ENCODE results near the gene CDH4.

CDH4 gene

DNA sequence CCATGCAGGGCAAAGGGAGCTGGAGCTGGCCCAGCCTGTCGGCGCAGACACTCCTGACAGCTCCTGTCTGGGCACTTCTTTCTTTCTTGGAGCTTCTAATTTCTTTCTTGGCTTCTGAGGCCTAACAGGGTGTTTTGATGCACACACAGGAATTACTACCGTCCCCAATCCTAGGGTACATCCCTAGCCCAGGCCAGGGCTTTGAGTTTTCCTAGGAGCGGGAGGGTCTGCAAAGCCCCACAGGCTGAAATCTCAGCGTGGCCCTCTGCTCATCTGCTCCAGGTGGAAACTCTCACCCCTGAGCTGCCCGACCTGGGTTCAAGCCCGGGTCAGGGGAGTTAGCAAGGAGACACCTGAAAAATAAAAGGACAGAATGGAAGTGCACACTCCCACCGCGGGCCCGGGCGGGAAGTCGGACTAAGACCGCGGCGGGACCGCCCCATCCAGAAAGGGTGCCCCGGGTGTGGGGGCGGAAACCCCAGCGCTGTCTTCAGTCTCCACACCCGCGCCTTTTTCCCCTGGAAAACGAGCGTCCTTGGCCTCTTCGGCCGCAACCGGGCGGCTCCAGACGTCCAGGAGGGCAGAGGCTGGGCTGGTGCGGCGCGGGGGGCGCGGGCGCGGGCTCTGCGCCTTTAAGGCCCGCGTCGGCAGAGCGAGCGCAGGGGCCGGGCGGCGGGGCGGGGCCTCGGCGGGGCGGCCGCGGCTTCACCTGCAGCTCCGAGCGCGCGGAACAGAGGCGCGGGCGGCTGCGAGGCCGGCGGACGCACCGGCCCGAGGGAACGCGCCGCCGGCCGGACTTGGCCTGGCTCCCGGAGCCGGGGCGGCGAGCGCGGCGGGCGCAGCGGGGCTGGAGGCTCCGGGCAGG, at the start of gene CDH4:
TSS of gene CDH4 (plus strand) at position 733 of the 865 bp plus-strand sequence.
- no peak within 1 kb of the TSS for H3K27ac ChIP-seq
- peak within 1 kb of the TSS in 4 of 7 experiments; percentile 12 to 35 (median 16) for H3K4me3 ChIP-seq

DNA sequence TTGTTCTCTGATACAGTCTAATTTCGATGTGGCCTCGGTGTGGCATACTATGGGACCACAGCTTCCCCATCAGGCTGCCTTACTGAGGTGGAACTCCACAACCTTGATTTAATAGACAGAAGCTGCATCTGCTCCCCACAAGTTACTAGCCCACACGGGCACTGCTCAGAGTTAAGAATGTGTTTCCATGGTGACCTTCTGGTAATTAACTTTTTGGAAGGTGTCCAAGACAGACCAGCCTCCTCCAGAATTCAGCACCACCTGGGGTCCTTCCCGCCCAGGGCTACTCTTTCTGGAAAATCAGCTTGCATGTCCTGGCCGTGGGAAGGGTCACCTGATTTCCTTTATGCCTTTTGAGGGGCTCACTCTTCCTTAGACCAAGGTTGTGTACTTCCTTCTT, 48.7 kb upstream of the CDH4 start:
- Histone ChIP-seq H3K27ac (no peak overlapping the region), H3K4me3 (no peak overlapping the region)

DNA sequence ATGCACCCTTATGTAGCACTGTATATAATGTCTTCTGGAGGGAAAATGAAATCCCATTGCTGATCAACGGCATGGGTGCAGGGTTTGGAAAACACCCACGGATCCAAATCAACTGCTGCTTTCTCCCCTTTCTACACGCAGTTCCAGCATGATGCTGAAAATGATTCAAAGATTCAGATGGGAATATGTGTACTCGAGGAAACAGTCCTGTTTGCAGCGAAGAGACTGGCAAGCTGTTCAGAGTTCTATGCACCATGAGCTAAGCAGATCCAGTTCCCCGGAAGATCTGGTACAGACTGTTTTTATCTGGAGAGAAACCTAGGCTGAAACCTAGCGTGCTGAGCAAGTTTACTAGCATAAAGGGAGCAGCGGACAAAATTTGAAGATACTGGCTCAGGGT, 47.9 kb upstream of the CDH4 start:
- Histone ChIP-seq H3K4me3 (no peak overlapping the region), H3K27ac (no peak overlapping the region)

DNA sequence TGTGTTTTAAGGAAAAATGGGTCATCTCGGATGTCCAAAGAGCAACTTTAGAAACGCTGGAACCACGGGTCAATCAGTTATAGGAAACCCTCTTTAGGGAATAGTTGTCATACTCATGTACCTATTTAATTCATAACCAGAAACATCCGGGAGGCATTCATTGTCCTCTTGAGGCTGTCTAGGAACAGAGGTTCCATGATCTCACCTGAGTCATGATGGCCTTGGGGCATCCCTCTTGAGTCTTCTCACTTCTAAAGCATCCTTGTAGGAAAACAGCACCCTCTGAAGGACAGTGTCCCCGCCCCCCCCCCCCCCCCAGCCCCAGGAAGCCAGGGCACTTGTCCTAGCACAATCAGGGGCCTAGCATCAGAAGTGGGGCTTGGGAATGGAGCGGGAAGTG, 46.3 kb upstream of the CDH4 start:
- H3K27ac ChIP-seq: no peak overlapping the region
- H3K4me3 ChIP-seq: no peak overlapping the region

DNA sequence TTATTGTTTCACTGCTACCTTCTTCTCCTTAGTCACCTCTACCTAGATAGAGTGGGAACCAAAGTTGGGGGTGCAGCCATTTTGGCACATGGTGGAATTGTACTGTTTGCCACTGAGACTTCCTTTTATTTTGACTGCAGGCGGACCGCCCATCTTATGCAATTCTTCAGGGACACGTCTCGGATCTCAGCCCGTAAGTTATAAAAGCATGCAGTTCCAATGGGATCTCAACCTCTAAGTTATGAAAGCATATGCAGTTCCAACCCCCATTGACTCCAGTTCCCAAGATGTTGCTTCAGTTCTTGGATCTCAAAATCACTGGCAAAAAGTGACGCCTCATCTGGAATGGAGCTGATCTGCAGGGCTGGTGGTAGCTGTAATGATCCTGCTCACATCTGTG, 41.2 kb upstream of the CDH4 start:
- H3K27ac ChIP-seq: no peak overlapping the region
- H3K4me3 ChIP-seq: no peak overlapping the region

DNA sequence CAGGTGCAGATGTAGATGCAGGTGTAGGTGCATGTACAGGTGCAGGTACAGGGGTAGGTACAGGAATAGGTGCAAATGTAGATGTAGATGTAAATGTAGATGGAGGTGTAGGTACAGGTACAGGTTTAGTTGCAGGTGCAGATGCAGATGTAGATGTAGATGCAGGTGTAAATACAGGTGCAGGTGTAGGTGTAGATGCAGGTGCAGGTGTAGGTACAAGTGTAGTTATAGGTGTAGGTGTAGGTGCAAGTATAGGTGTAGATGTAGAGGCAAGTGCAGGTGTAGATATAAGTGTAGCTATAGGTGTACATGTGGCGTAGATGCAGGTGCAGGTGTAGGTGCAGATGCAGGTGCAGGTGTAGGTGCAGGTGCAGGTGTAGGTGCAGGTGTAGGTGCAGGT, 34.2 kb upstream of the CDH4 start:
- Histone ChIP-seq H3K27ac (no peak overlapping the region), H3K4me3 (no peak overlapping the region)

DNA sequence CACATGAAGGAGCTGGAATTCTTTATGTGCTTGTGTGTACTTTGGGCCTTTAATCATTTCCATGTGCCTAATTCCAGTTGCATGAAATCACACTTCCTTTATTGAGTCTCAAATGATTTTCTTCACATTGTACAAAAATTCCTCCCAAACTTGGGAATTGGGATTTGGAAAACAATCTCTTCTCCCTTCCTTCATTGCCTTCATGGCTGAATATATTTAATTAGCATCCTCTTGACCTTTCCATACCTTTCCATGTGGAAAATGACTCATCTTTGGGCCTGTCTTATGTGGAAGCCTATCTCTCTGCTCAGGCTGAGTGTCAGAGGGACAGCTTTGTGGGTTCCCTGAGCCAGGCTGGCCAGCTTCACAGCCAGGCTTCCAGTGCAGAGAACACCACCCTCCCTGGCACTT, 33.0 kb upstream of the CDH4 start:
- Histone ChIP-seq H3K4me3 (no peak overlapping the region), H3K27ac (peak overlapping the region in 1 of 21 experiments; percentile 49)

DNA sequence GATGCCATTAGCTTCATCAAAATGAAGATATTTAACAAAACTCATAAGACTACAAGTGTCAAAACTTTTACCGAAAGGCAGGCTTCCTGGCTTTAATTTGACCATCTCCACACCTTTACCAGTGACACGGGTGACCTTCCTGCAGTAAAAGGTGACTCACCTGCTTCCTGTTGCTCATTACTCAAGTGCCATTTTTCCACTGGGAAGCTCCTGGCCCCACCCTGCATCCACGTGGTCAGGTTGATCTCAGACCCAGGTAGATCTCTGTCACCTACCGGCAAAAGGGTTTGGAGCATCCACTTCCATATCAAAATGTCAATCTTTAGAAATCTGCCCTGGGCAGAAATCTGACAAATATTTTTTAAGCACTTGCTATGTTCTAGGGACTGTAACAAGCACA, 31.9 kb upstream of the CDH4 start:
- H3K4me3 ChIP-seq: no peak overlapping the region
- H3K27ac ChIP-seq: no peak overlapping the region

DNA sequence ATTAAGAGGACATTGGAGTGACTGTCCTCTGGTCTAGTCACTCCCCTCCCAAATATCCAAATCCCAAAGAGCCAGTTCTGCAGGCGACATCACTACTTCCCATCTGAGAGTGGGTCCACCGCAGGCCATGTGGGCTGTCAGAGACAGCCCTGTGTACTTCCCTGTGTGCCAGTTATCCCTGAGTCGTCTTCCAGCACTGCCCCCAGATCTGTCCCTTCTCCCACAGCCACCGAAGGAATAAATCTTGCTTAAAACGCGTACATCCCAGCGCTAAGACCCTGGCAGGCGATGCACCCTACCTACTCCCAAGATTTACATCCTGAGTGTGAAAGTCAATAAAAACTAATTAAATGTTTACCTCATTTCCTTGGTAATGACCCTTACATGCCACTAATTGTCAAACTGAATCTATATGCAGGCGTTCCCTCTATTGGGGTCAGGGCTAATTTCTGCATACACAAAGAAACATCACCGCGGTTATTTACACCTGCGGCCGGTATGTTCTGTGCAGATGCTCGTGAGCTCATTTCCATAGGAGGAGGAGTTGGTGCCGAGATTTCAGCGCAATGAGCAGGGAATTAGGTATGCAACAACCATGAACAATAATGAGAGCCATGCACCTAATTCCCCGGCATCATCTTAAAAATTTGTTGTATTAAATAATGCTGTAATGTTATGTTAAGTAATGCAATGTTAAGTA, 31.3 kb upstream of the CDH4 start:
- no peak overlapping the region for H3K4me3 ChIP-seq
- no peak overlapping the region for H3K27ac ChIP-seq

DNA sequence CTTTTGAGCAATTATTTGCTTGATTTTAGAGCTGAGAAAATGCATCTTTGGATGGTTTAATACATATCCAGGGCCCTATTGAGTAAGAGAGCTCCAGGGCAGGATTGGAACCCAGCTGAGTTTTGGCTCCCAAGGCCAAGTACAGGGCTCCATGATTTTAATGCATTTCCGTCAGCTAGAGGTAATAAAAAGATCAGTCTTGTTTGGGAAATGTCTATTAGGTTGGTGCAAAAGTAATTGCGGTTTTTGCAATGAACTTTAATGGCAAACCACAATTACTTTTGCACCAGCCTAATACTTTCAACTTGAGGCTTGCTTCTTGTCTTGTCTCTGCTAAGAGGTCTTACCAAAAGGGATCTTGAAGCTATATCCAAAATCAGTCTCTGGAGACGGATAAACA, 29.4 kb upstream of the CDH4 start:
- Histone ChIP-seq H3K27ac (no peak overlapping the region), H3K4me3 (no peak overlapping the region)

DNA sequence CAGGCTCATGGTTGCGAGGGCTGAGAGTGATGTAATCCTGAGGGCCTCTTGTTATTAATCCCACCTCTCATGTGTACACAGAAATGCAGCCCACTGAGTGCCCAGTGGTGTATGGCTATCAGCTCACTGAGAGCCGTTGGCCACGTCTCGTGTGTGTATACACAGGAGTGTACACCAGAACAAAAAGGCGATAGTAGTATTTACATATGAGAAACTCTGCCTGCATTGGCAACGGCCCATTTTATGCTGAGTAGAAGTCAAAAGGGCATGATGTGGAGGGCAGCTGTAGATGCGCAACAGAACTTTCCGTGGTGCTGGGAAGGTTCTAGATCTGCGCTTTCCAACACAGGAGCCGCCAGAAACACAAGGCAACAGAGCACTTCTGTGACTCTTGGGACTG, 28.9 kb upstream of the CDH4 start:
- H3K27ac ChIP-seq: no peak overlapping the region

DNA sequence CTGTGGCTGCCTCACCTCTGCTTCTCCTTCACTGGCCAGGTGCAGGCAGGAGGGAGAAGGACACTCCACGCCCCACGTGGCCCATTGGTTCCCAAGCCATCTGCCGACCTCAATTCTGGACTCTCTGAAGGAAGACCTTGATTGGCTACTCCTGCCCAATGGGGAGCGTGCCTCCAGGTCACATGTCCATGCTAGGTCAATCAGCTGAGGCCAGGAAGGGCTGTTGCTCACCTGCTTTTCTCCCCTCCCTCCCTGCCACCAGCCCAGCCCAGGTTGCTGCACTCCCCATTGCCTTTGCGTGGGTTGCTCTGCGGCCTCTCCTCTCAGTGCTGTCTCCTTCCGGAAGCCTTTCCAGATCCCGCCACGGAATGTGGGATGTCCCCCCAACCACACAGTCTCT, 21.9 kb upstream of the CDH4 start:
- Histone ChIP-seq H3K27ac (no peak overlapping the region), H3K4me3 (no peak overlapping the region)

More for the DNA sequence above, 28.9 kb upstream of the CDH4 start:
- H3K4me3 ChIP-seq: no peak overlapping the region

DNA sequence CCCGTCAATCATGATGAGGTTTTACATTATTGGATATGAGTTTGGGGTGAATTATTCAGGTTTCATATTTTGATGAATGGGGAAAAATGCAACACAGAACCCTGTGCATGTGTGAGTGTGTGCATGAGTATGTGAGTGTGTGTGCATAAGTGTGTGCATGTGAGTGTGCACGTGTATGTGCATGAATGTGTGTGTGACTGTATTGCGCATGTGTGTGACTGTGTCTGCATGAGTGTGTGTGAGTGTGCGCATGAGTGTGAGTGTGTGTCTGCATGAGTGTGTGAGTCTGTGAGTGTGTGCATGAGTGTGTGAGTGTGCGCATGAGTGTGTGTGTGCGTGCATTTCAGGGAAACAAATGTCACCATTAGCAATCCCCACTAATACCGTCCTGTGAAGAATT, 18.5 kb upstream of the CDH4 start:
- H3K4me3 ChIP-seq: no peak overlapping the region
- H3K27ac ChIP-seq: no peak overlapping the region

DNA sequence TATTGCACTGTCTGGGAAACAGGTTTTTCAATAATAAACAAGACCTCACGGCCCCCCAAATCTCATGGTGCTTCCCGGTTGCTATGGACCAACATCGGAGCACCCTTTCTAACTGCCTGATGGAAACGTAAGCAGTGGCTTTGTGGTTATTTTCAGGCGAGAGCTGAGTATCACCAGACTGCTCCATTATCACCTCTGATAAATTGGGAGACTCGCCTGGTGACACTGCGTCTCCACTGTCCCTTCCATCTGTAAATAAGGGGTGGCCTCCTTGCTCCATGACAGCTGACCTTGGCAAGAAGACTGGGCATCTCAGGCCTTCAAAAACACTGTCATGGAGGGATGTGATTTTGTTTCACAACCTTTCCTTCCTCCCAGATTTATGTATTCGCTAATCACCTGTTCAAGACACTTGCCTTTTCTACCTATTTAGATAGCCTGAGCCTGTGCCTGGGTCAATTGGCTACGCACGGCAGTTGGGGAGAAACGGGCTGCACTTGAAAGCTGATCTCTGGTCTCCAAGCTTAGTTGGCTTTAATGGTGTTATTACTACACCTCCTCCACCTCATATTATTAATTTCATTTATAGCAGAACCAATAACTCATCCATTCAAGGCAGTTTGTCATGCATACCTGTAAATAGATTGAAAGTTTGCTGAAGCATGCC, 17.7 kb upstream of the CDH4 start:
- Histone ChIP-seq H3K4me3 (no peak overlapping the region), H3K27ac (no peak overlapping the region)

DNA sequence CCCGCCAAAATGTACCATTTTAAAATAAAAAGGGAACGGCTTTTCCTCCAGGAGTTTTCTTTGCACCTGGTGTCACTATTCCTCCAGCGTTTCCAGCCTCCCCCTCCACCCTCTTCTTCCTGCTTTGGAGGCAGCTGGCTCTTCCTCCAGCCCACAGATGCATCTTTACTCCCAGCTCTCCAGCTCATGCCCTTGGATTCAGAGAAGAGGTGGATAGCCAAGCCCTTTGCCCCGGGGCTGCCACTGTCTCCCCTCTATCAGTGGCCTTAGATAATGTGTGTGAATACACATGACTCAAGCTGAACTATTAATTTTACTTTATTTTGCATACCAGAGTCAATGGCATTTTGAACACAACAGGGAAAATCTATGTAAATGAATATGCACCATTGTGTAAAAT, 15.3 kb upstream of the CDH4 start:
- no peak overlapping the region for H3K4me3 ChIP-seq
- no peak overlapping the region for H3K27ac ChIP-seq

DNA sequence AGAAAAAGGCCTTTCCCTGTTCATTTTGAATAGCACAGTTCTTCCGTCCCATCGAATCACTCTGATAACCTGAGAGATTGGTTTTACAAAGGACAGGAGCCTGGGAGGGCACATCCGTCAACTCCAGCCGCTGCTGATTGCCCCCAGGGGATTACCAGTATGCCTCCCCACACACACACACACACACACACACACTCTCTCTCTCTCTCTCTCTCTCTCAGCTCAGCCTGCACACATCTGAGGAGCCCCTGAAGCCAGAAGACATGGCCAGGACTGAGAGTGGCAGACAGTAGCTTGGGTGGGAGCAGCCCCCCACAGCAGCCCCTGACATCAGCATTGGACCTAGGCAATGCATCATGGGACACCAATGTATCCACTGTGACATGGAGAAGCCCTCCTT, 13.2 kb upstream of the CDH4 start:
- no peak overlapping the region for H3K4me3 ChIP-seq

DNA sequence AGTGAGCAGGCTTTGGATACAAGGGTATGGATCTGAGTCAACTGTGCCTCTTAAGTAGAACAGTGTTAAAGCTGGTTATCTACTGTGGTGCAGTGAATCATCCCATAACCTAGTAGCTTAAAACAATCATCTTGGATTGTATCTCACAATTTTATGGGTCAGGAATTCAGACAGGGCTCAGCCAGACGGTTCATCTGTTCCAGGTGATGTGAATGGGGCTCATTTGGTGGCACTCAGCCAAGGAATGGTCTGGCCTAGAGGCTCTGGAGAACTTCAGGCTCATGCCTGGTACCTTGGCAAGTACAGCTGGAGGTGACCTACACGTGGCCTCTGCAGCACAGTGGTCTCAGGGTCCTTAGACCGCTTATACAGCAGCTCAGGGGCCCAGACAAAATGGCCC, 11.2 kb upstream of the CDH4 start:
- H3K27ac ChIP-seq: no peak overlapping the region

More for the DNA sequence above, 13.2 kb upstream of the CDH4 start:
- H3K27ac ChIP-seq: no peak overlapping the region

DNA sequence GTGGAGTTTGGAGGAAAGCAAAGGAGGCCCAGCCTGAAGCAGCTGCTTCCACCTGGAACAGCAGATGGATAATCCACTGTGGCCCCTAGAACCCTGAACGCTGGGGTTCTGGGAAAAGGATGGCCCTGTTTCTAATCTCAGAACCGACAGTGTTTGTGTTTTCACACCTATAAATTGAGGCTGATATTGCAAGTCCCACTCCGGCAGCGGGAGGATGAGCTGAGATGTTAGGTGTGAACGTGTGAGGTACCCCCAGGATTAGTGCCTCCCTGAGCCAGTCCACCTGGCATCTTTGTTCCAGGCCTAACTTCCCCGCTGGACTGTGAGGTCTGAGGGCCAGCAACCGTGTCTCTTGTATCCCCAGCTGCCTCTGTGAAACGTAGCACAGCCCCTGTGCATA, 7.8 kb upstream of the CDH4 start:
- no peak overlapping the region for H3K4me3 ChIP-seq
- no peak overlapping the region for H3K27ac ChIP-seq

More for the DNA sequence above, 11.2 kb upstream of the CDH4 start:
- no peak overlapping the region for H3K4me3 ChIP-seq

DNA sequence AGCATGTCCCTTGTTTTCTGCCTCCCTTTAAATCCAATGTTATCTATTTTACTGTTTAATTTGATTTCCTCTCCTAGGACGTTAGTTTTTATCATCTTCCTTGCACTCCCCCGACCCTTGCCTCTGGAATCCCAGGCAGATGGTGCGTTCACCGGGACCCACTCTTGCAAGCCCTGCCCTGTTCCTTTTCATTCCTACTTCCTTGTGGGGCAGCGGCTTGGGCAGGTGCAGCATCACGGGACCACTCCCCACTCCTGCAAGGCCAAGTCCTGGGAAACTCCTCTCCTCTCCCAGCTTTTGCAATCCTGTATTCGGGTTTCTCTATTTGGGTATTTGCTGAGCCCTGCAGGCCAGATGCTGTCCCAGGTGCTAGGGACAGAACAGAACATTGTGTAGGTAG, 5.8 kb upstream of the CDH4 start:
- no peak overlapping the region for H3K27ac ChIP-seq
- no peak overlapping the region for H3K4me3 ChIP-seq

DNA sequence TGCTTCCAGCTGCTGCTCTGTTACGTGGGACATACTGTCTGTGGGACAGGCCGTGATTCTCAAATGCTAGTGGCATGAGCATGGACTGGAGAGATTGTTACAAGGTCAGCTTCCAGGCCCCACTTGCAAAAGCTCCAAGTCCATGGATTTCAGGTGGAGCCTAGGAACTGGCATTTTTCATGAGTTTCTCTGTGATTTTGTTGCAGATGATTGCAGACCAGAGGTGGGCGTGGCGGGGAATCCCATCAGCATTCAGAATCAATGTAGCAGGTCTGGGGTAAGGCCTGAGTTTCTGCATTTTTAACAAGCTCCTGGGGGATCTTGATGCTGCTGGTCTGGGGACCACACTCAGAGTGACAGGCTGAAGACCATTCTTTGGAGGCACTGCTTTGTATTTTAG, 2.4 kb upstream of the CDH4 start:
- no peak overlapping the region for H3K4me3 ChIP-seq
- no peak overlapping the region for H3K27ac ChIP-seq
